H1 (cell line): ENCODE data around the gene USP35. TPM values are rescaled to one million over a fixed set of nuclear protein-coding genes. Genes with fewer than 3 reads are reported as not detected.

Source experiments
- CTCF ChIA-PET: fragments of 300-600 bp; sonication (Branson Sonifier 250); formaldehyde crosslinking; loops from one replicate; lab custom pipeline; 2021; ENCODE audit not compliant: partially characterized antibody; lab: Charles Lee
- POLR2A ChIA-PET: fragments of 300-600 bp; sonication (Branson Sonifier 250); formaldehyde crosslinking; loops from one replicate; lab custom pipeline; 2021; ENCODE audit warnings: inconsistent platforms; ENCODE audit not compliant: partially characterized antibody; lab: Charles Lee
- DNase-seq, 2 experiments: peaks; one replicate each; pipeline versions ENCODE4 v3.0.0 to v3.0.0-alpha.2; 2010 to 2022; ENCODE audit warnings: low spot score in 2 of 2, low read depth in 1 of 2, mixed read lengths in 1 of 2
- FAIRE-seq: peaks from 2 replicates; lab custom pipeline; 2011; peaks lifted over from hg19 to GRCh38; lab: Jason Lieb, UNC
- H2AFZ ChIP-seq: 2 replicates; pipeline ENCODE4 v1.8.1; 2012; ENCODE audit warnings: low read length, inconsistent platforms
- H2AK5ac ChIP-seq: 2 replicates; pipeline ENCODE4 v1.6.1; 2013; ENCODE audit warnings: low read depth, low read length
- H2BK120ac ChIP-seq: replicated peaks from 2 replicates; pipeline ENCODE3; 2013; ENCODE audit warnings: low read depth, low read length, inconsistent platforms
- H2BK12ac ChIP-seq: 2 replicates; pipeline ENCODE4 v1.6.1; 2013; ENCODE audit warnings: low read depth, low read length
- H2BK15ac ChIP-seq: 2 replicates; pipeline ENCODE4 v1.6.1; 2013; ENCODE audit warnings: low read length
- H2BK20ac ChIP-seq: 2 replicates; pipeline ENCODE4 v1.6.1; 2013; ENCODE audit warnings: low read length
- H2BK5ac ChIP-seq: 2 replicates; pipeline ENCODE4 v1.6.1; 2013; ENCODE audit warnings: low read depth, low read length
- H3K14ac ChIP-seq: 2 replicates; pipeline ENCODE4 v1.6.1; 2013; ENCODE audit warnings: inconsistent platforms; ENCODE audit not compliant: insufficient read length
- H3K18ac ChIP-seq: 2 replicates; pipeline ENCODE4 v1.6.1; 2013; ENCODE audit warnings: low read length; ENCODE audit errors: extremely low read depth
- H3K23ac ChIP-seq: 2 replicates; pipeline ENCODE4 v1.6.1; 2013; ENCODE audit warnings: inconsistent platforms; ENCODE audit not compliant: insufficient read length
- H3K23me2 ChIP-seq: 2 replicates; pipeline ENCODE4 v1.6.1; 2013; ENCODE audit warnings: low read depth, low read length
- H3K27ac ChIP-seq: 2 replicates; pipeline ENCODE4 v1.6.1; 2011; ENCODE audit warnings: low read depth, low read length, inconsistent platforms
- H3K27me3 ChIP-seq, 4 experiments: replicated peaks in 1 of 4; 1 replicate in 1 of 4; 2 replicates in 3 of 4; pipeline versions ENCODE4 v1.6.1 to v1.8.1; 2011 to 2013; ENCODE audit warnings: low read length in 3 of 4, mild to moderate bottlenecking in 3 of 4, inconsistent platforms in 2 of 4, mixed read lengths in 2 of 4, moderate library complexity in 1 of 4; ENCODE audit not compliant: control insufficient read depth in 3 of 4, insufficient read depth in 3 of 4; ENCODE audit errors: extremely low read depth in 1 of 4
- H3K36me3 ChIP-seq, 4 experiments: 2 replicates each; pipeline versions ENCODE4 v1.6.1 to v1.8.1; 2011 to 2013; ENCODE audit warnings: mild to moderate bottlenecking in 4 of 4, low read length in 3 of 4, moderate library complexity in 2 of 4, control low read depth in 1 of 4, inconsistent platforms in 1 of 4; ENCODE audit not compliant: insufficient read depth in 4 of 4, control insufficient read depth in 2 of 4
- H3K4ac ChIP-seq: replicated peaks from 2 replicates; pipeline ENCODE3; 2013; ENCODE audit warnings: low read length, low read depth, mixed read lengths, inconsistent platforms; ENCODE audit not compliant: insufficient read length
- H3K4me1 ChIP-seq, 4 experiments: replicated peaks in 1 of 4; 1 replicate in 1 of 4; 2 replicates in 3 of 4; pipeline versions ENCODE4 v1.6.1 to v1.8.1; 2011 to 2013; ENCODE audit warnings: low read length in 3 of 4, inconsistent platforms in 2 of 4, mixed read lengths in 1 of 4; ENCODE audit not compliant: insufficient read depth in 4 of 4, control insufficient read depth in 3 of 4
- H3K4me2 ChIP-seq, 2 experiments: 2 replicates each; pipeline versions ENCODE4 v1.6.1 to v1.8.1; 2011 to 2013; ENCODE audit warnings: low read depth in 2 of 2, low read length in 2 of 2, control low read depth in 1 of 2, inconsistent platforms in 1 of 2, mild to moderate bottlenecking in 1 of 2; ENCODE audit not compliant: insufficient read depth in 1 of 2
- H3K4me3 ChIP-seq, 4 experiments: fragments of 200-600, 300-600 bp in 1 of 4; sonication (generic), shearing (Covaris generic), sonication (Bioruptor Twin) in 1 of 4; 2 replicates each; pipeline versions ENCODE4 v1.5.1 to v1.8.1; 2011 to 2016; ENCODE audit warnings: low read length in 4 of 4, low read depth in 3 of 4, control low read depth in 2 of 4, inconsistent platforms in 2 of 4, mild to moderate bottlenecking in 2 of 4, mixed read lengths in 1 of 4, moderate library complexity in 1 of 4; ENCODE audit not compliant: insufficient read depth in 2 of 4; ENCODE audit errors: extremely low read depth in 1 of 4
- H3K56ac ChIP-seq: replicated peaks from 2 replicates; pipeline ENCODE3; 2013; ENCODE audit warnings: low read depth, mild to moderate bottlenecking, mixed read lengths, low read length, inconsistent platforms; ENCODE audit not compliant: insufficient read length
- H3K79me1 ChIP-seq: 2 replicates; pipeline ENCODE4 v1.6.1; 2013; ENCODE audit warnings: low read depth, low read length, control low read depth
- H3K79me2 ChIP-seq, 2 experiments: 2 replicates each; pipeline versions ENCODE4 v1.6.1 to v1.8.1; 2012 to 2013; ENCODE audit warnings: low read length in 2 of 2, mild to moderate bottlenecking in 2 of 2, inconsistent platforms in 1 of 2; ENCODE audit not compliant: insufficient read depth in 2 of 2, control insufficient read depth in 1 of 2
- H3K9ac ChIP-seq, 4 experiments: replicated peaks in 1 of 4; 1 replicate in 1 of 4; 2 replicates in 3 of 4; pipeline versions ENCODE4 v1.6.1 to v1.8.1; 2011 to 2013; ENCODE audit warnings: low read depth in 3 of 4, low read length in 3 of 4, control low read depth in 2 of 4, mild to moderate bottlenecking in 2 of 4, moderate library complexity in 2 of 4, inconsistent platforms in 1 of 4; ENCODE audit errors: extremely low read depth in 1 of 4
- H3K9me3 ChIP-seq, 2 experiments: 2 replicates each; pipeline versions ENCODE4 v1.6.1 to v1.8.1; 2012 to 2013; ENCODE audit warnings: mild to moderate bottlenecking in 2 of 2, moderate library complexity in 2 of 2, control low read depth in 1 of 2, inconsistent platforms in 1 of 2, low read depth in 1 of 2, low read length in 1 of 2, mixed read lengths in 1 of 2; ENCODE audit not compliant: insufficient read depth in 2 of 2
- H4K20me1 ChIP-seq, 2 experiments: replicated peaks in 1 of 2; 2 replicates each; pipeline versions ENCODE3 to v1.8.1; 2011 to 2013; ENCODE audit warnings: inconsistent platforms in 2 of 2, low read length in 2 of 2, mild to moderate bottlenecking in 1 of 2; ENCODE audit not compliant: insufficient read depth in 2 of 2, control insufficient read depth in 1 of 2
- H4K5ac ChIP-seq: 2 replicates; pipeline ENCODE4 v1.6.1; 2013; ENCODE audit warnings: low read length, low read depth, mixed read lengths, inconsistent platforms; ENCODE audit not compliant: insufficient read length
- H4K8ac ChIP-seq: 2 replicates; pipeline ENCODE4 v1.8.0; 2013; ENCODE audit warnings: mild to moderate bottlenecking, moderate library complexity, low read length, inconsistent platforms; ENCODE audit not compliant: insufficient read depth; ENCODE audit errors: extremely low read depth
- H4K91ac ChIP-seq: replicated peaks from 2 replicates; pipeline ENCODE3; 2013; ENCODE audit warnings: low read length, mixed read lengths, inconsistent platforms; ENCODE audit not compliant: insufficient read length
- BRCA1 ChIP-seq: IDR thresholded peaks from 2 replicates; pipeline ENCODE4 v1.6.1; 2012; ENCODE audit warnings: low read depth, low read length, improper control_type of control experiment
- WGBS, 2 experiments: shearing (Covaris generic) in 1 of 2; methylation state at CpG; one replicate each; pipeline versions ENCODE4 v1.1.6 to v1.1.7; 2013 to 2015; ENCODE audit warnings: low lambda C conversion rate in 2 of 2, mixed read lengths in 2 of 2, inconsistent platforms in 1 of 2, low coverage in 1 of 2, missing lambda C conversion rate in 1 of 2; ENCODE audit not compliant: insufficient replicate concordance in 2 of 2, insufficient coverage in 1 of 2, insufficient read length in 1 of 2; ENCODE audit errors: extremely low coverage in 1 of 2, missing lambda C conversion rate in 1 of 2; 5-methylcytosine and 5-hydroxymethylcytosine counted together
- polyA plus RNA-seq, 7 experiments: library from polyadenylated mRNA; depleted of rRNA in 3 of 7; stranded (reverse) in 5 of 7; unstranded in 2 of 7; fragments of >200 nt in 5 of 7; fragments of 200-250 nt in 2 of 7; gene quantifications; 1 replicate in 5 of 7; 2 replicates in 1 of 7; 4 replicates in 1 of 7; pipeline versions ENCODE4 v1.2.1 to v1.2.3, GENCODE V29; 2011 to 2013; ENCODE audit warnings: missing spikeins in 2 of 7, mixed read lengths in 2 of 7
- total RNA-seq: library from RNA; stranded (reverse); fragmentation: NEBNext Ultra II Directional; extraction: Animal tissue kit (Norgen Biotek cat#: 25700); gene quantifications from 2 replicates; pipeline ENCODE4 v1.2.1, GENCODE V29; 2021

The USP35 gene
- total and polyA plus RNA-seq, 2 of the 8 experiments (the other 6 are each of a cell fraction or from before 2014, with no cell fraction given): 4.6 to 6.8 TPM

DNA sequence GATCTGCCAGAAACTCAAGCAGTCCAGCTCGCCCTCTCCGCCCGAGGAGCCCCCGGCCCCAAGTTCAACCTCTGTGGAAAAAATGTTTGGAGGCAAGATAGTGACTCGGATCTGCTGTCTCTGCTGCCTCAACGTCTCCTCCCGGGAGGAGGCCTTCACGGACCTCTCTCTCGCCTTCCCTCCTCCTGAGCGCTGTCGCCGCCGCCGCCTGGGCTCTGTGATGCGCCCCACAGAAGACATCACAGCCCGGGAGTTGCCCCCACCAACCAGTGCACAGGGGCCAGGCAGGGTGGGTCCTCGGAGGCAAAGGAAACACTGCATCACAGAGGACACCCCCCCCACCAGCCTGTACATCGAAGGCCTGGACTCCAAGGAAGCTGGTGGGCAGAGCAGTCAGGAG lies 20.8 kb downstream of the USP35 start:
- no peak overlapping the region for H3K18ac ChIP-seq
- H3K4me3 ChIP-seq: no peak overlapping the region
- no peak overlapping the region for H2AK5ac ChIP-seq
- H3K79me2 ChIP-seq: no peaks in the 10 kb centered on the region
- no peak for FAIRE-seq
- H3K9me3 ChIP-seq: no peaks in the 10 kb centered on the region
- H3K4me2 ChIP-seq: no peak overlapping the region
- H3K36me3 ChIP-seq: peaks cover 0 to 9% (median 2%) of the 10 kb centered on the region in 4 experiments; a peak in 6 of 8 replicates
- no peaks in the 10 kb centered on the region; a peak in 1 of 7 replicates for H3K4me1 ChIP-seq
- no peak overlapping the region for H3K9ac ChIP-seq
- no peak overlapping the region for H3K56ac ChIP-seq
- H2BK12ac ChIP-seq: no peak overlapping the region
- CTCF ChIA-PET: interaction anchor here (0.6 to 1.4 kb wide), 2 partner anchors 18 to 204 kb away, joined by 3 read pairs; no protein-coding TSS in a partner anchor
- peaks cover 0 to 4% of the 10 kb centered on the region in 2 experiments for H4K20me1 ChIP-seq
- DNase-seq: no peak
- no peak overlapping the region for H4K5ac ChIP-seq
- H3K27me3 ChIP-seq: no peaks in the 10 kb centered on the region
- no peak overlapping the region for H3K23ac ChIP-seq
- WGBS, 2 experiments: 91% methylated on average over 13 of the region's 18 CpGs; no CpG with 5 or more reads in 1 of the 2 experiments
- no peak overlapping the region for H2AFZ ChIP-seq
- H4K91ac ChIP-seq: no peak overlapping the region
- H3K14ac ChIP-seq: no peak overlapping the region
- H4K8ac ChIP-seq: no peak overlapping the region
- no peak overlapping the region for H2BK15ac ChIP-seq
- H3K4ac ChIP-seq: no peak overlapping the region
- no peak overlapping the region for H2BK5ac ChIP-seq
- POLR2A ChIA-PET: interaction anchor here (1.3 kb wide), 1 partner anchor 15 kb away, joined by 3 read pairs; no protein-coding TSS in a partner anchor
- H3K79me1 ChIP-seq: 0 out of 2 replicates have a peak, but pooled peaks cover 2% of the 10 kb centered on the region
- H3K23me2 ChIP-seq: no peaks in the 10 kb centered on the region
- no peak overlapping the region for H2BK20ac ChIP-seq
- H3K27ac ChIP-seq: no peak overlapping the region
- no peak overlapping the region for H2BK120ac ChIP-seq
- no peak for TF ChIP-seq BRCA1
